HCT116 (cell line): ENCODE data around the gene SPI1. TPM values are rescaled to one million over a fixed set of nuclear protein-coding genes. Genes with fewer than 3 reads are reported as not detected.

Experiments
- ATAC-seq: fragments of 200-7000 bp; cut with Tn5 transposase; 2 replicates; pipeline ENCODE4 v1.9.1; 2020; ENCODE audit warnings: mild to moderate bottlenecking, moderate library complexity
- BruUV-seq: library from RNA; stranded (reverse); fragments of 400-500 nt; replicated peaks from 2 replicates; lab custom pipeline; 2021; lab: Mats Ljungman, UMichigan
- CTCF ChIA-PET: fragments of 300-600 bp; sonication (Branson Sonifier 250); formaldehyde crosslinking; loops from one replicate; lab custom pipeline; 2021; ENCODE audit warnings: antibody characterized with exemption; lab: Charles Lee
- POLR2A ChIA-PET: fragments of 300-600, 350-600 bp; sonication (Branson Sonifier 250); formaldehyde crosslinking; loops from one replicate; lab custom pipeline; 2021; ENCODE audit warnings: antibody characterized with exemption; lab: Charles Lee
- RAD21 ChIA-PET, 2 experiments: fragments of 300-600 bp; sonication (Branson Sonifier 250); formaldehyde crosslinking; loops; one replicate each; lab custom pipeline; 2023; ENCODE audit warnings: low total read pairs in 2 of 2; ENCODE audit not compliant: uncharacterized antibody in 2 of 2, unreplicated experiment in 2 of 2, low non-redundant PET in 1 of 2; lab: Charles Lee
- DNase-seq: peaks from one replicate; pipeline ENCODE4 v3.0.0-alpha.2; 2010; ENCODE audit warnings: low read depth, low spot score
- H2AFZ ChIP-seq: fragments of 200-600 bp; shearing (Covaris generic), sonication (generic); 2 replicates; pipeline ENCODE4 v1.6.1; 2017; ENCODE audit warnings: low read depth, mixed run types, mixed read lengths, antibody characterized with exemption, low read length; ENCODE audit not compliant: poor library complexity, severe bottlenecking
- H3K27ac ChIP-seq: 2 replicates; pipeline ENCODE4 v1.5.1; 2012; ENCODE audit warnings: low read depth, low read length
- H3K27me3 ChIP-seq: fragments of 200-600 bp; sonication (generic); 2 replicates; pipeline ENCODE4 v1.6.1; 2016; ENCODE audit warnings: mixed run types, low read length, mixed read lengths; ENCODE audit not compliant: insufficient read depth
- H3K36me3 ChIP-seq, 2 experiments: fragments of 200-500 bp in 1 of 2; fragments of 200-600 bp in 1 of 2; sonication (Bioruptor generic) in 1 of 2; sonication (generic) in 1 of 2; 2 replicates each; pipeline versions ENCODE4 v1.5.1 to v1.6.1; 2014 to 2016; ENCODE audit warnings: low read length in 2 of 2, inconsistent platforms in 1 of 2, mixed read lengths in 1 of 2, mixed run types in 1 of 2; ENCODE audit not compliant: insufficient read depth in 2 of 2, control insufficient read depth in 1 of 2
- H3K4me1 ChIP-seq, 2 experiments: fragments of 200-600 bp in 1 of 2; sonication (generic) in 1 of 2; 2 replicates each; pipeline versions ENCODE4 v1.5.1 to v1.6.1; 2012 to 2017; ENCODE audit warnings: low read length in 2 of 2, inconsistent platforms in 1 of 2, mild to moderate bottlenecking in 1 of 2, mixed read lengths in 1 of 2, mixed run types in 1 of 2, moderate library complexity in 1 of 2; ENCODE audit not compliant: insufficient read depth in 2 of 2, control insufficient read depth in 1 of 2
- H3K4me2 ChIP-seq: fragments of 200-600 bp; sonication (generic); 2 replicates; pipeline ENCODE4 v1.6.1; 2017; ENCODE audit warnings: mixed run types, low read length, mixed read lengths
- H3K4me3 ChIP-seq, 2 experiments: fragments of 200-600 bp in 1 of 2; sonication (generic) in 1 of 2; replicated peaks in 1 of 2; 2 replicates each; pipeline ENCODE4 v1.5.1; 2011 to 2016; ENCODE audit warnings: low read length in 2 of 2, control low read depth in 1 of 2, low read depth in 1 of 2, mild to moderate bottlenecking in 1 of 2, mixed read lengths in 1 of 2, mixed run types in 1 of 2
- H3K79me2 ChIP-seq: fragments of 200-600 bp; sonication (generic); 2 replicates; pipeline ENCODE4 v1.6.1; 2017; ENCODE audit warnings: mild to moderate bottlenecking, mixed run types, low read length, moderate library complexity, mixed read lengths; ENCODE audit not compliant: insufficient read depth
- H3K9ac ChIP-seq: fragments of 200-600 bp; sonication (generic); 2 replicates; pipeline ENCODE4 v1.6.1; 2016; ENCODE audit warnings: low read length, mixed read lengths
- H3K9me2 ChIP-seq: fragments of 200-600 bp; sonication (generic), shearing (Covaris generic); 2 replicates; pipeline ENCODE4 v1.6.1; 2017; ENCODE audit warnings: mixed run types, mild to moderate bottlenecking, moderate library complexity; ENCODE audit not compliant: insufficient read depth
- H3K9me3 ChIP-seq, 2 experiments: fragments of 200-500 bp in 1 of 2; fragments of 200-600 bp in 1 of 2; sonication (Bioruptor generic) in 1 of 2; sonication (generic) in 1 of 2; 2 replicates each; pipeline ENCODE4 v1.6.1; 2014 to 2017; ENCODE audit warnings: low read length in 2 of 2, mixed read lengths in 2 of 2, inconsistent platforms in 1 of 2, low read depth in 1 of 2, mild to moderate bottlenecking in 1 of 2, mixed run types in 1 of 2, moderate library complexity in 1 of 2; ENCODE audit not compliant: control insufficient read depth in 1 of 2, insufficient read depth in 1 of 2
- H4K20me1 ChIP-seq: fragments of 200-600 bp; sonication (generic), shearing (Covaris generic); 2 replicates; pipeline ENCODE4 v1.6.1; 2017; ENCODE audit warnings: mixed run types, mild to moderate bottlenecking, moderate library complexity; ENCODE audit not compliant: insufficient read depth
- EGR1 ChIP-seq: IDR thresholded peaks from 2 replicates; pipeline ENCODE4 v1.6.1; 2012; ENCODE audit warnings: low read depth
- EZH2 ChIP-seq: fragments of 200-600 bp; sonication (generic); IDR thresholded peaks from 2 replicates; pipeline ENCODE4 v1.6.1; 2017; ENCODE audit warnings: antibody characterized with exemption, mixed run types
- FOSL1 ChIP-seq: IDR thresholded peaks from 2 replicates; pipeline ENCODE4 v1.6.1; 2012; ENCODE audit warnings: low read depth
- RAD21 ChIP-seq: IDR thresholded peaks from 2 replicates; pipeline ENCODE4 v1.6.1; 2012; ENCODE audit warnings: low read depth, mild to moderate bottlenecking
- SP1 ChIP-seq: IDR thresholded peaks from 2 replicates; pipeline ENCODE4 v1.6.1; 2012; ENCODE audit warnings: low read depth
- TCF7L2 ChIP-seq: IDR thresholded peaks from 2 replicates; pipeline ENCODE4 v1.7.0; 2011; ENCODE audit warnings: borderline replicate concordance, inconsistent platforms; ENCODE audit not compliant: insufficient read depth, insufficient read length; ENCODE audit errors: extremely low read depth
- intact Hi-C: fragments of 100-400 bp; cut with micrococcal nuclease; formaldehyde crosslinking; loops from 2 replicates; pipeline ENCODE4 v1.10.0; 2022
- total RNA-seq: library from RNA; stranded (reverse); gene quantifications from one replicate; pipeline ENCODE4 v1.2.1, GENCODE V29; 2021; ENCODE audit not compliant: unreplicated experiment
- TF ChIP-seq, protein P1 (sequence below): IDR thresholded peaks from 2 replicates; pipeline ENCODE4 v1.6.1; 2012

SPI1 gene
- total RNA-seq, 1 experiment from 2014 or later = 0.32 TPM

DNA sequence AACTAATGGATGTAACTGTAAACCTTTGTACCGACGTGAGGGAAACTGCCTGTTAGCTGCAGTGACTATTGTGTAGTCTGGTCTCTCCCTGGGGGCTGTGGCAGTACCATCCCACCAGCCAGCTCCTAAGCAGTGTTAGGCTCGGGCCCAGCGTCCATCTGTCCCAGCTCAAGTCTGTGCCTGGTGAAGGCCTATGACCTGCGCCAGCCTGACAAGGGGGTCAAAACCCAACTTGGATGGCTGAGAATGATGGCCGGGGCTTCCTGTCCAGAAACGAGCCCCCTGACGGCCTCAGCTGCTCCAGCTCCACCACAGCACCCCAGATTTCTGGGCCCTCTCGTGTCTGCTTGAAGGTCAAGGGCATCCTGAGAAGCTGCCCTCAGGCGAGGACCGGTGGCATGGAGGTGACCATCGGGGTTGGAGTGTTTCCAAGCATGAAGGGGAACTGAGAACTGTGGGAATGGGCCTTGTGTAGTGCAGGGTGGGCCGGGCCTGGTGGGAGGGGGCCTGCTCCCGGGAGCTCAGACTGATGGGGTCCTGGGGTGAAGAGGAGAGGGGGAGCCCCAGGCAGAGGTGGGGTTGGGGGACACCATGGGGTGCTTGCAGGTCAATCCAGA, 14.3 kb upstream of the SPI1 start:
- intact Hi-C loops = no loop called here
- Histone ChIP-seq H3K9me3 (no peaks in the 10 kb centered on the region), H3K36me3 (no peaks in the 10 kb centered on the region), H3K4me1 (no peaks in the 10 kb centered on the region)
- no peak for DNase-seq
- no TSS peak for BruUV-seq
- TF ChIP-seq, protein P1, sequence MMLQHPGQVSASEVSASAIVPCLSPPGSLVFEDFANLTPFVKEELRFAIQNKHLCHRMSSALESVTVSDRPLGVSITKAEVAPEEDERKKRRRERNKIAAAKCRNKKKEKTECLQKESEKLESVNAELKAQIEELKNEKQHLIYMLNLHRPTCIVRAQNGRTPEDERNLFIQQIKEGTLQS = no peak
- TF ChIP-seq RAD21 = no peak
- no peak for TF ChIP-seq SP1
- TF ChIP-seq FOSL1 = no peak
- TF ChIP-seq TCF7L2 = no peak
- no peak for TF ChIP-seq EZH2
- TF ChIP-seq EGR1 = no peak
- TF ChIP-seq, all 23 proteins: peak for 0
- H3K27ac ChIP-seq = no peak overlapping the region
- H3K9ac ChIP-seq = no peak overlapping the region
- no peaks in the 10 kb centered on the region for H3K27me3 ChIP-seq
- no peaks in the 10 kb centered on the region for H3K9me2 ChIP-seq
- ChIA-PET POLR2A (no interaction called here), CTCF (interaction anchor here (1.3 kb wide), 1 partner anchor 18 kb away, joined by 7 read pairs; no protein-coding TSS in a partner anchor), RAD21 (no interaction called here)
- no peaks in the 10 kb centered on the region for H4K20me1 ChIP-seq
- no peak overlapping the region for H2AFZ ChIP-seq
- H3K79me2 ChIP-seq = no peaks in the 10 kb centered on the region
- no peak overlapping the region for H3K4me3 ChIP-seq
- H3K4me2 ChIP-seq = no peak overlapping the region
- ATAC-seq = no peak

DNA sequence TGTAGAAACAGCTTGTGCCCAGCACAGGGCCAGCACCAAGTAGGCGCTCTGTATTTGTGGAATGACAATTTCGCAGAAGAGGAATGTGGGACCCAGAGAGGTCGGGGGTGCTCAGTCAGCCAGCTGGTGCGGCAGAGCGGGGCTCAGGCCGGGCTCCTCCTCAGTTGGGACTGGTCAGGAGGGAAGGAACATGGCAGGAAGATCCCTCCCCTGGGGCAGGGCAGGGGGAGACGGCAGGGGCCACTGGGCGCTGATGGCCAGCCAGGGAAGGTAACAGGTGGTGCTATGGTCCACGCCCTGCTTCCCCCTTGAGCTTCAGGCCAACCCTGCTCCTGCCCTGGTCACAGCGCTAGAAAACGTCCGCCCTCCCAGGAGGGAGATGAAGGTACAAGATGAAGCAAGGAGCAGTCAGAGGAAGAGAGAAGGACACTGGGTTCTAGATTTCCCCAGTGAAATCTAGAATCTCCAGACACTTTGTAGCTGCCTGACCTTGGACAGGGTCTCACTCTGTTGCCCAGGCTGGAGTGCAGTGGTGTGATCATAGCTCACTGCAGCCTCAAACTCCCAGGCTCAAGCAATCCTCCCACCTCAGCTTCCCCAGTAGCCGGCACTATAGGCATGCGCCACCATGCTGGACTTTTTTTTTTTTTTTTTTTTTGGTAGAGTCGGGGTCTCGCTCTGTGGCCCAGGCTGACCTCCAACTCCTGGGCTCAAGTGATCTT, 13.5 kb upstream of the SPI1 start:
- Histone ChIP-seq H3K4me1 (no peaks in the 10 kb centered on the region), H3K4me3 (no peak overlapping the region), H3K4me2 (no peak overlapping the region), H3K36me3 (no peaks in the 10 kb centered on the region), H4K20me1 (no peaks in the 10 kb centered on the region), H2AFZ (no peak overlapping the region), H3K9me3 (no peaks in the 10 kb centered on the region), H3K9me2 (no peaks in the 10 kb centered on the region), H3K79me2 (no peaks in the 10 kb centered on the region), H3K9ac (no peak overlapping the region), H3K27me3 (no peaks in the 10 kb centered on the region)
- intact Hi-C loops = no loop called here
- ATAC-seq (no peak), DNase-seq (no peak)
- CTCF ChIA-PET = interaction anchor here (1.4 kb wide), 1 partner anchor 17 kb away, joined by 5 read pairs; no protein-coding TSS in a partner anchor
- TF ChIP-seq EGR1 = no peak
- TF ChIP-seq, all 23 proteins: peak for 0
- H3K27ac ChIP-seq = no peak overlapping the region
- BruUV-seq = no TSS peak
- RAD21 ChIA-PET = no interaction called here
- POLR2A ChIA-PET = no interaction called here
